HCEC 1CT (cell line): ENCODE data around the gene NRG3.
"Not testable (repeated sequence)": the region's sequence is repeated elsewhere in the genome, so short reads cannot be mapped to it uniquely, and the experiment has no call there.

ENCODE experiments used
- DNase-seq: peaks from one replicate; pipeline ENCODE4 v3.0.0-alpha.2; 2017

Gene NRG3

DNA sequence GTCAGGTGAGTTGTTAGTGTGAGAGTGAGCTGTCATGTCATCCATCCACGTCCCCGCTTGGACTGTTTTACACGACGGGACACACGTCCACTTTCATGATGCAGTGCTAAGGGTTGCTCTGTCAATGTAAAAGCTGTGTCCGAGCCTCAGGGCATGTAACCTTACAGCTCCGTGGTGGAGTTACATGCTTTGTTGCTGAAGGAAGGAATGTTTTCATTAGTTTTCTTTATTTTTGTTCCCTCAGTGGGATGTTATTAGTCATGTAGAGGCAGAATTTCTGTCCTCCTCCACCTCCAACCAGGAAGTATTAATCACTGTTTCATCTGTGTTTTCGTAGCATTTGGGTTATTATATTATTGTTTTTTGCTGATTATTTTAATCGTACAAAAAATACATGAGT is 88.6 kb downstream of the NRG3 start:
- no peak for DNase-seq

DNA sequence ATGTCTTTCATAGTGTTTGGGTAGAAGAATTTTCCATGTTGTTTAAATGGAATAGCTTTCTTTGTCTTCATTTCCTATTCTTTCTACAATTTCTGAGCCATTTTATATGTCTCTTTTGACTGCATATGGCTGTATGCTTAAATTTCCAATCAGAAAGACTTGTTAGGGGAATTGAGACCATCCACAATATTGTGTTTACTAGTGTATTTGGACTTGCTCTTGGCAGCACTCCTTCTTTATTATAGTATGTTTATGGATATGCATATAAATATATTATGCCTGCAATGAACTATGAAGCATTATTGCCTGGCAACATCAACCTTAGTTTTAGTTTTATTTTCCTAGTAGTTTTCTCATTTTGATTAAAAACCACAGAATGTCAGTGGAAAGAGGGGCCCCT is 92.7 kb downstream of the NRG3 start:
- no peak for DNase-seq

DNA sequence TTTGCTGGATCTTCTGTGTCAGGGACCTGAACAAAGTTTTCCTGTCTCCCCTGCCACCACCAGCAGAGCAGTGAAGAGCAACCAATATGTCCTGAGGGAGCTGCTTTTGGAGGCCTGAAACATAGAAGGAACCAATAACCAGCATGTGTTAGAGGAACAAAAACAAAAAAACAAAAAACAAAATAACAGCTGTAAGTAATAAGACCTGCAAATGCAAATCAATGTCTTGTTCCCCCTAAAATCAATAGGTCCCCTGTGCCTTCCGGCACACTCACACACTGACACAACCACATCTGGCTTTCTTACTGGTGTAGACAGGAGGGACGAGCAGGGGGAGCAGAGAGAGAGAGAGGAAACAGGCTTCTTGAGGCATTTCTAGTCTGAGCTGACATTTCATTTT is 94.1 kb downstream of the NRG3 start:
- no peak for DNase-seq

DNA sequence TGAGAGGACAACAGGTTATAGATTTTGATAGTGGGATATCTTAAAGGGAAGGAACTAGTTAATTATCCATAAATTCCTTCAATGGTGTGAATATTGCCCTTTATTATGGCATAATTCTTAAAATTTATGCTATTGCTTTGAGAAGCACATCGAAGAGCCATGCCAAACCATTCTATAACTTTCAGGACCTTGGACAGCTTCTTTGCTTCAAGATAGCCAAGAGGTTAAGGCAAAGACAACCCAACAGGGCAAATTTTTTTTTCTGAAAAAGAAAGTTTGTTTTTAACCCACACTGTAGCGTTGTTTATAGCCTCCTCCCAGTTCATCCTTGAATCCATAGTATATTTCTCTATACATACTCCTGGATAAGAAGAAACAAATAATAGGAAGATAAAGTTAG is 103.2 kb downstream of the NRG3 start:
- DNase-seq = no peak

DNA sequence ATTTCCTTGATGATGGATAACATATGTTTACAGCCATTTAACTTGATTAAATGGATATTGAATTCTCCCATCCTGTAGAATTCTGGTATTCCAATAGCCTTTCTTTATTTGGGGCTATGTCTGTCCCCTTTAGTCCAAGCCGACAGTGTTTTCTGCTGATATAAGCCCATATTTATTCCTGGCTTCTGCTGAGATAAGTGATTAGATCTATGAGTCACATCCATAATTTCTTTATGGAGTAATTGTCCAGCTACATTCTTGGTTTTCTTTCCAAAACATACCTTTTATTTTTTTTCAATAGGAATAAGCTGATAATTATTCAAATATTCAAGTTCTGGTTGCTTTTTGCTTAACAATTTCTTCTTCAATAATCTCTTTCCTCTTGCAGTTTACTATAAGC is 106.7 kb downstream of the NRG3 start:
- no peak for DNase-seq

DNA sequence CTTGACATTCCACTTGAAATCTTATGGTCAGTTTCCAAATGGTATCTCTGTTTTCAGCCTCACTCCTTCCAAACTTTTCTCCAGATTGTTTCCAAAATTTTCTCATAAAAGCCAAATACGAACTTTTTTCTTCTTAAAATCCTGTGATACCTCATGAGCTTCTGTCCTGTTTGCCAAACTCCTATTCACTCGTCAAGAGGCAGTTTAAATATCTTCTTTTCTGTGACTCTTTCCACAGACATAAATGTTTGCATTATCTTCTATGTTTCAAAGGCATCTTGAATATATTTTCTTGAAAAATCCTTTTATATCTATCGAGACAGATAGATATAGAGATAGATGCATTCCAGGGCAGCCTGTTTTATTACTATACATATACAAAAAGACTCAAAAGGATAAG is 109.4 kb downstream of the NRG3 start:
- no peak for DNase-seq

DNA sequence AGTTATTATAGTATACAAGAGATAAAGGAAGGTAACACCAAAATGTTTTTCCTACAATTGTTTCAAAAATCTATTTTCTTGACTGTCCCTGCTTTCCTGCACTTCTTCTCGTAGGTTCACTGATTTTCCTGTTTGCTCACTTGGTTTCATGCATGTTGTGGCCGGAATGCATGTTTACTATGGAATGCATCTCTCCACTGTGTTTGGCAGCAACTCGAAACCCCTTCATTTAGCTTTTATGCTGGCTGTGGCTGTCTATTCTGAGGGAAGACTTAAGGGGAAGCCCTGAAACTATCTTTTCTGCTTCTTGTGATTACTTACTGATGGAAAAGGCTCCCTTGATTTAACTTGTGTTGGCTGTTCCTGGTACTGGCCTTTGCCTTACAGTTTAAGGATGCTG is 120.3 kb downstream of the NRG3 start:
- no peak for DNase-seq

DNA sequence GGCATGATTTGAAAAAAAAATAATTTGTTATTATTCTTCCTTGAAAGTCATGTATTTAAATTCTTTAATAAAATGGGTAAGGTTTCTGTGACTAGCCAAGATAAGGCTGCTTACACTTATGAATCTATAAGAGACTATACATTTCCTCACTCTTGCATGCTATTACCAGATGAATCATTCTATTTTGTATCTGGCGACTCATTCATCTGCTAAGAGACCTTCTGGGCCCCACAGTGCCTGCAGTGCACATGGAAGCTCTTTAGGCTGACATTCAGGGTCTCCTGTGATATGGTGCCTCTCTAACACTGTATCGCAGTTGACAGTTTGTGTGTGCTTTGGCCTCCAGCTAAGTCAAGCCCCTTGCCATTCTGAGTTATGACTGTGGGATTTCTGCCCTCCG is 121.9 kb downstream of the NRG3 start:
- DNase-seq = no peak

DNA sequence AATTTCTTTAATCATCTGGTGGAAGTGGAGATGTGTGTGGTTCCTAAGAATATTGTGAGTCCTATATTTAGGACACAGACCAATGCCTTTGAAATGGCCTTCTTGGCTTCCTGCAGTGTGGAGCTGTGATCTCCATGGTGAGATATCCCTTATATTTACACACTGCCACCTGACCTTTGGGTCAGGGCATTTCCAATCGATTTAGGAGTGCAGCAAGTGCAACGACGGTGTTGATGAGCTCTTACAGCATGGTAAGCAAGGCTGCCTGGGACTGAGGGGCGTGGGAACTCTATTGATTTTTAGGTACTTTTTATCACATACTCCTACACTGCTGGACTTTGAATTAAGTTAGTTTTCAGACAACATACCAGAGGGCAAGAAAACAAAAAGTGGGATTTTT is 146.0 kb downstream of the NRG3 start:
- DNase-seq = no peak

DNA sequence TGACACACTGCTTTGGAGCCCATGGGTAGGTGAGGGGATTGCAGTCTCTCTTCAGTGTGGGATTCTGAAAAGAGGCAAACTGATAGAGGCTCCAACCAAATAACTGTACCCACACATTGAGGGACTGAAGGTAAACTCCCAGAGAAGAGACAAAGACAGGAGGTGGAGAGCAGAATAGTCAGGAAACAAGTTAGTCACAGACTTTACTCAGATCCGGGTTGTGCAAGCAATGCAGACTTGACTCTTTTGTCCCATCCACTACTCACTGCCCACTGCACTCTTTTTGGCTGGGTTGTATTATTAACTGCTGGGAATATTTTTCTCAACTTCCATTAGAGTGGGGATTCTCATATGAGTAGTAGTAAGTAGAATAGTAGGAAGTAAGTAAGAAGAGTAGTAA is 152.7 kb downstream of the NRG3 start:
- DNase-seq = no peak

DNA sequence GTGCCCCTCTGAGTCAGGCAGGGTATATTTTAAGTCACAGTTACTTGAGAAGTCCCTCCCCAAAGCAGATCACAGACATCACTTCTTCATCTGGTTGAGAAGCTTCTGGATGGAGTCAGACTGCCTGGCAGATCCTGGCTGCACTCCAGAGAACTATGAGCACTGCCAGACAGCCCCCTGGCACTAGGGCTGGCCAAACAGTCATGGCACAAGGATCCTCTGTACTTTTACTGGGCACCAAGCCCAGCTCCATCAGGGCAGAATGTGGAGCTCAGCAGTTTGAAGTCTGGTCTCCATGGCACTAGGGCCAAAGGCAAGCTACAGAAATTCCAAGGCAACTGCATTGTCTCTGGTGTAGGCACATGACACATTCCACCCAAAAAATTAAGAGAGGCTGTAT is 162.1 kb downstream of the NRG3 start:
- no peak for DNase-seq

DNA sequence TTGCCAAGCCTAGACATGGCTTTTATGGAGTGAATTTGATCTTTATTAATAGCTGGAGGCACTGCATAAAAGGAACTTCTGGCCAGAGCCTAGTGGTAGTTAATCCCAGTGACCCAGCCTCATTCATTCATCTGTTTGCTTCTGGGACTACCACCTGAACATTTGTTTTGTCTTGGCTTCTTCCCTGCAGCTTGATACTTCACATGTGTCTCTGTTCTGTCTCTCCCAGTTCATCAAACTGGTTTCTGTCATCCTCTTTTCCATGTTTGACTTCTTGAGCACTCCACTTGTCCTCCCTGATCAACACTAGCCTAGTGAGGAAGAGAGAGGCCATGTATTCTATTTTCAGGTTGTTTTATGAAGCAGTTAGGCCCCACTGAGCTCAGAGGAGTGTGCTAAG is 163.6 kb downstream of the NRG3 start:
- DNase-seq = no peak

DNA sequence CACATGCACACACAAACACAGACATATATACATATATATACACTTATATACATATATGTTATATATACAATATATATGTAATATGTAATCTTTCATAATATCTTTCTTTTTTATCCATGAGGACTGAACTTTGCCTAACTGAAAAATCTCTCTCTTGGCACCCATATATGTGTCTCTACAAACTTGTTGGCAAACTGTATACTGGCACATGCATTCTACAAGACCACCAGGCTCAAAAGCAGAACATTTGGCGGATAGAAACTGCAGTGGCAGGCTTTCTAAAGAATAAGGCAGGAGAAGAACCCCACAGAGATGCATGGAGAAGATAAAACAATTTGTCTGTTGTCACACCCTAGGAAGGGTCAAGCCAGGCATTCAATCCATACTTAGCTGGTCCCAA is 165.3 kb downstream of the NRG3 start:
- no peak for DNase-seq

DNA sequence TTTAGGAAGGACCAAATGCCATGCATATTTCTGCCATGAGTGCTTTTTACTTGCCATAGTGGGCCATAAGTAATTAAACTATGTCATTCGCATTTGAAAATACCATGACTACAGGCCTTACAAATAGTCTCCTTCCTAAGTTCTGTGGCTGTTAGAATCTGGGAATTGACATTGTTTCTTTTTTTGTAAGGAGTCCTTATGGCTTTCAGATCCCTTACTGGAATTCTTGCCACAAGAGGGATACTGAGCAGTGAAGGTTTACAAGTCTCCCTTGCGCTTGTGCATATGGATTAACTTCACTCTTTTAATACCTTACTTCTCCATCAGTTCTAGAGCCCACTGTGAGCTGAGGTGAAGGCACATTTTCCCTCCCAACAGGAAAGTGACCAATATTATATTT is 166.0 kb downstream of the NRG3 start:
- DNase-seq = no peak

DNA sequence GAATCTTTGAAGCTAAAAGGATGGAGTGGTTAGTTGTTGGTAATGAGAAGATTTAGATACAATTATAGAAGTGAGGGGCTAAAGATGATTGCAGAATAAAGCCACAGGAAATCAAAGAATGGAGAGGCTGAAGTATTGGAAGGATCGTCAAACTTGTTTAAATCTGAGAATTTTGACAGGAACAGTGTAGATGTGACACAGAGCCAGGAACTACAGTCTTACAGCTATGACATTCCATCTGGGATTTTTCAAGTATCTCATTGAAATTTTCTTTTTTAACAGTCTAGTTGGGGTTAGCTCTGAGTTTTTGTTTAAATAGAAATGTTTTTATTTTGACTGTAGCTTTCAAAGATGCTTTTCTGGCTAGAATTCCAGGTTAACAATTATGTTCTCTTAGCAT is 181.4 kb downstream of the NRG3 start:
- DNase-seq = no peak

DNA sequence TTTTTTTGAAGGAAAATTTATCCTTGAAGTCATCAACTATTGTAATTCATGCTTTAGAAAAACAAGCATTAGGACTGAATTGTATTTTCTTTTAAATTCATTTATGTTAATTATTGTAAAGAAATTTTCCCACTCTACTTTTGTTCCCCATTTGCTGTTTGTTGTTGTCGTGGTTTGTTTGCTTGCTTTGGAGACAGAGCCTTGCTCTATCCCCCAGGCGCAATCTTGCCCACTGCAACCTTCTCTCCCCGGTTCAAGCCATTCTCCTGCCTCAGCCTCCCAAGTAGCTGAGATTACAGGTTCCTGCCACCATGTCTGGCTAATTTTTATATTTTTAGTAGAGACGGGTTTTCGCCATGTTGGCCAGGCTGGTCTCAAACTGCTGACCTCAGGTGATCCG is 192.2 kb downstream of the NRG3 start:
- not testable (repeated sequence) for DNase-seq

DNA sequence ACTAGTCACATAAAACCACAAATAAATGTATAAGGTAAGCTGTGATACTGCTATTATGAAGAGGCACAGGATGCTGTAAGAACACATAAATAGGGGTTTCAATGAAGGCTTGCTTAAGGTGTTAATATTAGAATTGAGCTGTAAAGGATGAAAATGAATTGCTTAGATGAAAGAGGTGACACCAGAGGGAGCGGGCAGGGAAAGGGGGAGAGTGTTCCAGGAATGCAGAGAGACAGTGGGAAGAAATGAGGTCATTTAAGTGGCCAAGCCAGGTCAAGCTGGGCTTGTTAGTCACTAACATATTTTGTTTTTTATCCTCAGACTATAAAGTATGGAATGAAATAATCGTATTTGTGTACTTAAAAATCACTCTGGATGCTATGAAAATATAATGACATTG is 193.5 kb downstream of the NRG3 start:
- no peak for DNase-seq

DNA sequence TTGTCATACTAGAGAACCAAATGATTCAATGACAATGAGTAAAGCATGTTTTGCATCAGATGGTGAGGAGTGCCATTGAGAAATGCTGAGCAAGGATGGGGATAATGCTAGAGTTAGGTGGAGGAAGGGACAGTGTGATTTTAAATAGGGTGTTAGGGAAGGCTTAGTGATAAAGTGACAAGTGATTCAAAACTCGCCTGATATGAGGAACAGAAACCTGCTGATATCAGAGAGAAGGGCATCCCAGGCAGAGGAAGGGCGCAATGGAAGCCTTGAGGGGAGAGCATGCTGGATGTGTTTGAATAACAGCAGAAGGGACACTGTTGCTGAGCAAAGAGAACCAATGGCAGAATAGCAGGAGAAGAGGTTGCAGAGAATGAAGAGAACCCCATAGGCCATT is 196.2 kb downstream of the NRG3 start:
- DNase-seq = no peak

DNA sequence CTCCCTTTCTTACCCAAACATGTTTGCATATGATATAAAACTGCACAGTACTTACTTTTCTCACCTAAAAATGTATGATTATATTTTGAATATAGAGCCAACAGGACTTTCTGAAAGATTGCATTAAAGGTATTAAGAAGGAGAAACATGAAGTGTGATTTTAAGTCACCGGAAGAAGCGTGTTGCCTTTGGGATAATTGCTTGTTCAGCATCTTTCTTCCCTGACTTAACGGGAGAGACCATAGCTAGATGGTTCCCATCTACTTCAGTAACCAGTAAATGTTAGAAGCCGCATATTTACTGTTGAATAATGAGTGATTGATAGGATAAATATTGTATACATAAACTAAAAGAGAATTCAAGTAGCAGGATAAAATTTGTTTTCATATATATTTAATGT is 197.1 kb downstream of the NRG3 start:
- no peak for DNase-seq

DNA sequence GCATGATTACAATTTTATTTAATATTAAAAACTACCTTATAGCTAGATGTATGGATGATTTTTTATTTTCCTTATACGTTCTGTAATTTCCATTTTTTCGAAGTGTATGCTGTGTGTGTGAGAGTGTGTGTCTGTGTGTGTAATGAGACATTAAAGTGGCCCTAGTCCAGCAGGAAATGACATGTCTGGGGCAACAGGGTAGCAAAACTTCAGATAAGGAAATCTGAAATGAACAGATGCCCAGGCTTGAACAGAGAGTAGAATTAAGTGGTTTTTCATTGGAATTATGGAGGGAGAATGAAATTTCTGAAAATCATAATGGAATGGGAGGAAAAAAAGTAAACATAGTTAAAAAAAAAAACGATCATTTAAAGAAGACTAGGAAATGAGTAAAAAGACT is 200.6 kb downstream of the NRG3 start:
- no peak for DNase-seq

DNA sequence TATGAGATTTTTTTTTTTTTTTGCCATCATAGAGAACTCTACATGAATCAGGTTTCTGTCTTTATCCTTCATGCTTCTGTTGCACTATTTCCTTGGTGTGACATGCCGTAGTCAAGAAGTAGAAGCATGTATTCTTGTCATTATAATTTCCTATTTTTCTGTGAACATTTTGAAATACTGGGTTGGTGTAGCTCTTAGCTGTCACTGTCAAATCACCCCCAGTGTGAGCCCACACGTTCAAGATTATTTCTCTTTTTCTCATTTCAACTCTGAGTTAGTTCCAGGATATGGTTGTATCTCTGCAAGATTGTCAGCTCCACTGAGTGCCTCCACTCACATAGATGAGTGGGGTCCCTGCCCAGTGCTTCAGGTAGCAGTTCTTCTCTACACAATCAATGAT is 209.5 kb downstream of the NRG3 start:
- DNase-seq = no peak

DNA sequence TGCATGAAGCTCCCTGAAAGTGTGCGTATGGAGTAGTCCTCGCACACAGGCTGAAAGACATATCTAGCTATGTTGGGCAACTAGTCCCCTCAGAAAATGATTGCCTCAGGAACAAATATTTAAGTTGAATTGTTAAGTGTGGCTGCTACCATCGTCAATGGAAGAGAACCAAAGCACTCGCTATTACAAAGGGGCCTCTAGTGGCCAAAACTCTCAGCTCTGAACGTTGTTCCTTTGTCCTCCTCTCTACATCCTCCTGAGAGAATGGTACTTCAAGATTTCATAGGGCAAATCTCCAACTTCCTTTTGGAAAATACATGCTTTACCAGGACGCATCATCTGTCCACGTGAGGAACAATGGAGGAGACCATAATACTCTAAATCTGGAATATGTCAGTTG is 209.9 kb downstream of the NRG3 start:
- DNase-seq = no peak

DNA sequence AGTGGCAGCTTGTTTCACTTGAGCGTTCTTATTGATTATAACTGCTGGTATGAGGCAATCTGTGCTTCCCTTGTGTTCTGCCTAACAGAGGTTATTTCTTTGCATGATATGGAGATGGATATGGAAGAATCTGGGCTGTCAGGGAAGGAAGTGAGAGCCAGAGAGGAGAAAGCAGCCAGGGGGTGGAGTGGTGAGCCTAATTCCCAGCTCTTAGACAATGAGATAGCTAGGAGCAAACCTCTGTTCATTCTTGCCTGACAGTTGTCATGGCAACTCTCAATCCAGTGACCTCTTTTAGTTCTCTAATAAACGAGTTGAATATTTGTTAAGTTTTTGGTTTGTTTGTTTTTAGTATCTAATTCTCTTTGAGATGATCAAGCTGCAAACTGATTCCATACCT is 214.3 kb downstream of the NRG3 start:
- DNase-seq = no peak

DNA sequence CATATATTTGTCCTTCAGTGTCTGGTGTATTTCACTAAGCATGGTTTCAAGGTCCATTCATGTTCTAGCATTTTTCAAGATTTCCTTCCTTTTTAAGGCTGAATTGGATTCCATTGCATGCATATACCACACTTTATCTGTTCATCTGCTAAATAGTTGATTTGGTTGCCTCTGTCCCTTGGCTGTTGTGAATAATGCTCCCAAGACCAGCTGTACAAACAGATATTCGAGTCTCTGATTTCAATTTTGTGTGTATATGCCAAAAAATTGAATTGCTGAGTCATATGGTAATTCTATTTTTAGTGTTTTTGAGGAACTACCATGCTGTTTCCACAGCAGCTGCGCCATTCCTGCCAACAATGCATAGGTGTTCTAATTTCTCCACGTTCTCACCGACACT is 216.4 kb downstream of the NRG3 start:
- no peak for DNase-seq

DNA sequence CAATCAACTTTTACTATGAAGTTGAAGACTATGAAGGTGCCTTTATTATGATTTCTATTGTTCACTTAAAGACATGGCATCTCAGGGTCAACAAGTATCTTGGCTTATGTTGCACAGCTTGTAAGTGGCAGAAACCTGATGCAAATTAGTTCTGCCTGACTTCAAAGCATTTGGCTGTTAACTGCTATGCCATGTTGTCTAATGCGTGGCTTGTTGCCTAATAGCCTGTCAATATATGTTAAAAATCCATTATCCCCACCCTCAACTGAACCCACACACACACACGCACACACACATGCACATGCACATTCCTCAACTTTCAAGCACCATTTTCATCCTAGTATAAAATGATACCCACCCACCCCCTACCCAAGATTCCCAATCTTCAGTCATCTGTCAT is 217.1 kb downstream of the NRG3 start:
- DNase-seq = no peak

DNA sequence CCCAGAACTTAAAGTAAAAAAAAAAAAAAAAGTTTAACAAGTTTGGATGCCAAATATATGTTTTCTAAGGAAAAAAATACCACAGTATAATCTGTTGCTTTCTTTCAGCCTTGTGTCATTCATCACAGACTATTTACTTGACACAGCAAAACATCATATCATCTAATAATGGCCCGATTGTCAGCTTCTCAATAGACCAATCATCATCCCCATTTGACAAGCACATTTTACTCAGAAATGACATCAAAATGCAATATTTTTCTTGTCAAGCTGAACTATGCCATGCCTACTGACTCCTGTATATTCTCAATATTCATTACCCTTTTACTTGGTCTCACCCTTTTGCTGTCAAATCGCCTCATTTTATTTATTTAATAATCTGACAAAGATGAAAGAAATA is 249.7 kb downstream of the NRG3 start:
- no peak for DNase-seq

DNA sequence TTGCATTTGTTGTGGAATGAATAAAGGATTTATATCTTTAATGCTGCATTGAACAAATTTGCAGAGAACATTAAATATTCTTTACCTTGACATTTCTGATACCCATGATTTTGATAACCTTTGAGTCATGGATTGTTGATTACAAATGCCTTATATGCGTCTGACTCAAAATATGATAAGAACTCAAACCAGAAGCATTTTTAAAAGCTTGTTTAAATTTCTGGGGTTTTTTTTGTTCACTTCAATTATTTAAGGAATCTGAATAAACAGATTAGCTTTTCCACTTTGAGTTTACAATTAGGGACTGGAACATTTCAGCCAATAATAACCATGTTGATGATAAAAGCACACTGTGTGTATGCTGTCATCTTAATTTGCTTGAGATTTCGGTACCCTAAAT is 253.5 kb downstream of the NRG3 start:
- no peak for DNase-seq
